H1 (cell line): ENCODE data around the gene MEF2A. TPM values are rescaled to one million over a fixed set of nuclear protein-coding genes. Genes with fewer than 3 reads are reported as not detected.

Source experiments
- CTCF ChIA-PET: fragments of 300-600 bp; sonication (Branson Sonifier 250); formaldehyde crosslinking; loops from one replicate; lab custom pipeline; 2021; ENCODE audit not compliant: partially characterized antibody; lab: Charles Lee
- POLR2A ChIA-PET: fragments of 300-600 bp; sonication (Branson Sonifier 250); formaldehyde crosslinking; loops from one replicate; lab custom pipeline; 2021; ENCODE audit warnings: inconsistent platforms; ENCODE audit not compliant: partially characterized antibody; lab: Charles Lee
- DNase-seq, 2 experiments: peaks; one replicate each; pipeline versions ENCODE4 v3.0.0 to v3.0.0-alpha.2; 2010 to 2022; ENCODE audit warnings: low spot score in 2 of 2, low read depth in 1 of 2, mixed read lengths in 1 of 2
- FAIRE-seq: peaks from 2 replicates; lab custom pipeline; 2011; peaks lifted over from hg19 to GRCh38; lab: Jason Lieb, UNC
- H2AFZ ChIP-seq: 2 replicates; pipeline ENCODE4 v1.8.1; 2012; ENCODE audit warnings: low read length, inconsistent platforms
- H2AK5ac ChIP-seq: 2 replicates; pipeline ENCODE4 v1.6.1; 2013; ENCODE audit warnings: low read depth, low read length
- H2BK120ac ChIP-seq: replicated peaks from 2 replicates; pipeline ENCODE3; 2013; ENCODE audit warnings: low read depth, low read length, inconsistent platforms
- H2BK12ac ChIP-seq: 2 replicates; pipeline ENCODE4 v1.6.1; 2013; ENCODE audit warnings: low read depth, low read length
- H2BK15ac ChIP-seq: 2 replicates; pipeline ENCODE4 v1.6.1; 2013; ENCODE audit warnings: low read length
- H2BK20ac ChIP-seq: 2 replicates; pipeline ENCODE4 v1.6.1; 2013; ENCODE audit warnings: low read length
- H2BK5ac ChIP-seq: 2 replicates; pipeline ENCODE4 v1.6.1; 2013; ENCODE audit warnings: low read depth, low read length
- H3K14ac ChIP-seq: 2 replicates; pipeline ENCODE4 v1.6.1; 2013; ENCODE audit warnings: inconsistent platforms; ENCODE audit not compliant: insufficient read length
- H3K18ac ChIP-seq: 2 replicates; pipeline ENCODE4 v1.6.1; 2013; ENCODE audit warnings: low read length; ENCODE audit errors: extremely low read depth
- H3K23ac ChIP-seq: 2 replicates; pipeline ENCODE4 v1.6.1; 2013; ENCODE audit warnings: inconsistent platforms; ENCODE audit not compliant: insufficient read length
- H3K23me2 ChIP-seq: 2 replicates; pipeline ENCODE4 v1.6.1; 2013; ENCODE audit warnings: low read depth, low read length
- H3K27ac ChIP-seq: 2 replicates; pipeline ENCODE4 v1.6.1; 2011; ENCODE audit warnings: low read depth, low read length, inconsistent platforms
- H3K27me3 ChIP-seq, 4 experiments: replicated peaks in 1 of 4; 1 replicate in 1 of 4; 2 replicates in 3 of 4; pipeline versions ENCODE4 v1.6.1 to v1.8.1; 2011 to 2013; ENCODE audit warnings: low read length in 3 of 4, mild to moderate bottlenecking in 3 of 4, inconsistent platforms in 2 of 4, mixed read lengths in 2 of 4, moderate library complexity in 1 of 4; ENCODE audit not compliant: control insufficient read depth in 3 of 4, insufficient read depth in 3 of 4; ENCODE audit errors: extremely low read depth in 1 of 4
- H3K36me3 ChIP-seq, 4 experiments: 2 replicates each; pipeline versions ENCODE4 v1.6.1 to v1.8.1; 2011 to 2013; ENCODE audit warnings: mild to moderate bottlenecking in 4 of 4, low read length in 3 of 4, moderate library complexity in 2 of 4, control low read depth in 1 of 4, inconsistent platforms in 1 of 4; ENCODE audit not compliant: insufficient read depth in 4 of 4, control insufficient read depth in 2 of 4
- H3K4ac ChIP-seq: replicated peaks from 2 replicates; pipeline ENCODE3; 2013; ENCODE audit warnings: low read length, low read depth, mixed read lengths, inconsistent platforms; ENCODE audit not compliant: insufficient read length
- H3K4me1 ChIP-seq, 4 experiments: replicated peaks in 1 of 4; 1 replicate in 1 of 4; 2 replicates in 3 of 4; pipeline versions ENCODE4 v1.6.1 to v1.8.1; 2011 to 2013; ENCODE audit warnings: low read length in 3 of 4, inconsistent platforms in 2 of 4, mixed read lengths in 1 of 4; ENCODE audit not compliant: insufficient read depth in 4 of 4, control insufficient read depth in 3 of 4
- H3K4me2 ChIP-seq, 2 experiments: 2 replicates each; pipeline versions ENCODE4 v1.6.1 to v1.8.1; 2011 to 2013; ENCODE audit warnings: low read depth in 2 of 2, low read length in 2 of 2, control low read depth in 1 of 2, inconsistent platforms in 1 of 2, mild to moderate bottlenecking in 1 of 2; ENCODE audit not compliant: insufficient read depth in 1 of 2
- H3K4me3 ChIP-seq, 4 experiments: fragments of 200-600, 300-600 bp in 1 of 4; sonication (generic), shearing (Covaris generic), sonication (Bioruptor Twin) in 1 of 4; 2 replicates each; pipeline versions ENCODE4 v1.5.1 to v1.8.1; 2011 to 2016; ENCODE audit warnings: low read length in 4 of 4, low read depth in 3 of 4, control low read depth in 2 of 4, inconsistent platforms in 2 of 4, mild to moderate bottlenecking in 2 of 4, mixed read lengths in 1 of 4, moderate library complexity in 1 of 4; ENCODE audit not compliant: insufficient read depth in 2 of 4; ENCODE audit errors: extremely low read depth in 1 of 4
- H3K56ac ChIP-seq: replicated peaks from 2 replicates; pipeline ENCODE3; 2013; ENCODE audit warnings: low read depth, mild to moderate bottlenecking, mixed read lengths, low read length, inconsistent platforms; ENCODE audit not compliant: insufficient read length
- H3K79me1 ChIP-seq: 2 replicates; pipeline ENCODE4 v1.6.1; 2013; ENCODE audit warnings: low read depth, low read length, control low read depth
- H3K79me2 ChIP-seq, 2 experiments: 2 replicates each; pipeline versions ENCODE4 v1.6.1 to v1.8.1; 2012 to 2013; ENCODE audit warnings: low read length in 2 of 2, mild to moderate bottlenecking in 2 of 2, inconsistent platforms in 1 of 2; ENCODE audit not compliant: insufficient read depth in 2 of 2, control insufficient read depth in 1 of 2
- H3K9ac ChIP-seq, 4 experiments: replicated peaks in 1 of 4; 1 replicate in 1 of 4; 2 replicates in 3 of 4; pipeline versions ENCODE4 v1.6.1 to v1.8.1; 2011 to 2013; ENCODE audit warnings: low read depth in 3 of 4, low read length in 3 of 4, control low read depth in 2 of 4, mild to moderate bottlenecking in 2 of 4, moderate library complexity in 2 of 4, inconsistent platforms in 1 of 4; ENCODE audit errors: extremely low read depth in 1 of 4
- H3K9me3 ChIP-seq, 2 experiments: 2 replicates each; pipeline versions ENCODE4 v1.6.1 to v1.8.1; 2012 to 2013; ENCODE audit warnings: mild to moderate bottlenecking in 2 of 2, moderate library complexity in 2 of 2, control low read depth in 1 of 2, inconsistent platforms in 1 of 2, low read depth in 1 of 2, low read length in 1 of 2, mixed read lengths in 1 of 2; ENCODE audit not compliant: insufficient read depth in 2 of 2
- H4K20me1 ChIP-seq, 2 experiments: replicated peaks in 1 of 2; 2 replicates each; pipeline versions ENCODE3 to v1.8.1; 2011 to 2013; ENCODE audit warnings: inconsistent platforms in 2 of 2, low read length in 2 of 2, mild to moderate bottlenecking in 1 of 2; ENCODE audit not compliant: insufficient read depth in 2 of 2, control insufficient read depth in 1 of 2
- H4K5ac ChIP-seq: 2 replicates; pipeline ENCODE4 v1.6.1; 2013; ENCODE audit warnings: low read length, low read depth, mixed read lengths, inconsistent platforms; ENCODE audit not compliant: insufficient read length
- H4K8ac ChIP-seq: 2 replicates; pipeline ENCODE4 v1.8.0; 2013; ENCODE audit warnings: mild to moderate bottlenecking, moderate library complexity, low read length, inconsistent platforms; ENCODE audit not compliant: insufficient read depth; ENCODE audit errors: extremely low read depth
- H4K91ac ChIP-seq: replicated peaks from 2 replicates; pipeline ENCODE3; 2013; ENCODE audit warnings: low read length, mixed read lengths, inconsistent platforms; ENCODE audit not compliant: insufficient read length
- ASH2L ChIP-seq: fragments of 200-600, 300-600 bp; sonication (generic); IDR thresholded peaks from one replicate; pipeline ENCODE4 v1.7.1; 2017; ENCODE audit warnings: low read length
- CBX8 ChIP-seq: fragments of 300-800, 300-1000 bp; sonication (generic); IDR thresholded peaks from 2 replicates; pipeline ENCODE4 v1.7.1; 2016; ENCODE audit warnings: low read depth, low read length, borderline replicate concordance
- CTCF ChIP-seq, 3 experiments: IDR thresholded peaks; 1 replicate in 2 of 3; 2 replicates in 1 of 3; pipeline versions ENCODE4 v1.5.1 to v1.6.1; 2011; ENCODE audit warnings: low read length in 3 of 3, mild to moderate bottlenecking in 3 of 3, inconsistent platforms in 2 of 3, low read depth in 1 of 3, moderate library complexity in 1 of 3; ENCODE audit not compliant: insufficient read depth in 1 of 3; ENCODE audit errors: control extremely low read depth in 1 of 3
- E2F6 ChIP-seq: IDR thresholded peaks from 2 replicates; pipeline ENCODE4 v1.6.1; 2012; ENCODE audit warnings: inconsistent platforms
- KDM4A ChIP-seq: IDR thresholded peaks from one replicate; pipeline ENCODE4 v1.7.1; 2012; ENCODE audit warnings: low read depth, mild to moderate bottlenecking, moderate library complexity, low read length, inconsistent platforms; ENCODE audit not compliant: severe bottlenecking
- MAFK ChIP-seq: IDR thresholded peaks from 2 replicates; pipeline ENCODE4 v1.6.1; 2012; ENCODE audit warnings: low read depth, mild to moderate bottlenecking, improper control_type of control experiment, low read length
- RAD21 ChIP-seq, 2 experiments: IDR thresholded peaks in 1 of 2; conservative IDR thresholded peaks in 1 of 2; 2 replicates each; pipeline ENCODE4 v1.6.1; 2011; ENCODE audit warnings: low read depth in 2 of 2, low read length in 2 of 2, improper control_type of control experiment in 1 of 2, inconsistent platforms in 1 of 2, mild to moderate bottlenecking in 1 of 2, moderate library complexity in 1 of 2
- RFX5 ChIP-seq: IDR thresholded peaks from 2 replicates; pipeline ENCODE4 v1.6.1; 2011; ENCODE audit warnings: low read depth, low read length, improper control_type of control experiment, borderline replicate concordance
- TCF12 ChIP-seq: IDR thresholded peaks from 2 replicates; pipeline ENCODE4 v1.6.1; 2011; ENCODE audit warnings: low read depth, mild to moderate bottlenecking, low read length
- WGBS, 2 experiments: shearing (Covaris generic) in 1 of 2; methylation state at CpG; one replicate each; pipeline versions ENCODE4 v1.1.6 to v1.1.7; 2013 to 2015; ENCODE audit warnings: low lambda C conversion rate in 2 of 2, mixed read lengths in 2 of 2, inconsistent platforms in 1 of 2, low coverage in 1 of 2, missing lambda C conversion rate in 1 of 2; ENCODE audit not compliant: insufficient replicate concordance in 2 of 2, insufficient coverage in 1 of 2, insufficient read length in 1 of 2; ENCODE audit errors: extremely low coverage in 1 of 2, missing lambda C conversion rate in 1 of 2; 5-methylcytosine and 5-hydroxymethylcytosine counted together
- polyA plus RNA-seq, 7 experiments: library from polyadenylated mRNA; depleted of rRNA in 3 of 7; stranded (reverse) in 5 of 7; unstranded in 2 of 7; fragments of >200 nt in 5 of 7; fragments of 200-250 nt in 2 of 7; gene quantifications; 1 replicate in 5 of 7; 2 replicates in 1 of 7; 4 replicates in 1 of 7; pipeline versions ENCODE4 v1.2.1 to v1.2.3, GENCODE V29; 2011 to 2013; ENCODE audit warnings: missing spikeins in 2 of 7, mixed read lengths in 2 of 7
- total RNA-seq: library from RNA; stranded (reverse); fragmentation: NEBNext Ultra II Directional; extraction: Animal tissue kit (Norgen Biotek cat#: 25700); gene quantifications from 2 replicates; pipeline ENCODE4 v1.2.1, GENCODE V29; 2021

Gene MEF2A
- total and polyA plus RNA-seq, 2 of the 8 experiments (the other 6 are each of a cell fraction or from before 2014, with no cell fraction given), result 15.6 to 22.5 TPM

GRCh38 chr15:99546441-99547100 is 19.2 kb upstream of the MEF2A start:
- H2BK12ac ChIP-seq, result no peak overlapping the region
- no peak overlapping the region for H2BK5ac ChIP-seq
- no peak overlapping the region for H3K9ac ChIP-seq
- no peaks in the 10 kb centered on the region for H3K36me3 ChIP-seq
- no peak overlapping the region for H2AK5ac ChIP-seq
- 92% methylated on average over 4 of the region's 4 CpGs; no CpG with 5 or more reads in 1 of the 2 experiments for WGBS, 2 experiments
- no peaks in the 10 kb centered on the region for H3K79me2 ChIP-seq
- H3K23me2 ChIP-seq, result no peaks in the 10 kb centered on the region
- H3K4me3 ChIP-seq, result no peak overlapping the region
- H3K27ac ChIP-seq, result no peak overlapping the region
- no peak for DNase-seq
- 0 out of 2 replicates have a peak overlapping the region, but pooled peaks have one; percentile 3 for H4K8ac ChIP-seq
- no peaks in the 10 kb centered on the region for H3K9me3 ChIP-seq
- POLR2A ChIA-PET, result interaction anchor here (1.4 kb wide), 1 partner anchor 19 kb away, joined by 3 read pairs; the partner anchor contains the start of gene MEF2A
- no peak overlapping the region for H2AFZ ChIP-seq
- H2BK20ac ChIP-seq, result no peak overlapping the region
- H3K4me2 ChIP-seq, result no peak overlapping the region
- no peak overlapping the region for H3K4ac ChIP-seq
- H3K14ac ChIP-seq, result no peak overlapping the region
- no peak overlapping the region for H4K5ac ChIP-seq
- CTCF ChIA-PET, result interaction anchor here (0.6 to 1.3 kb wide), 3 partner anchors 45 to 274 kb away, joined by 3 read pairs; no protein-coding TSS in a partner anchor
- H3K18ac ChIP-seq, result no peak overlapping the region
- H3K27me3 ChIP-seq, result no peaks in the 10 kb centered on the region
- no peak overlapping the region for H2BK15ac ChIP-seq
- no peaks in the 10 kb centered on the region for H3K4me1 ChIP-seq
- H3K56ac ChIP-seq, result no peak overlapping the region
- no peaks in the 10 kb centered on the region; the same call in 1 of the 2 replicates for H3K79me1 ChIP-seq
- H4K20me1 ChIP-seq, result no peaks in the 10 kb centered on the region
- FAIRE-seq, result no peak
- H4K91ac ChIP-seq, result no peak overlapping the region
- no peak overlapping the region for H2BK120ac ChIP-seq
- H3K23ac ChIP-seq, result no peak overlapping the region
- TF ChIP-seq RAD21 (IDR thresholded peaks at IDR 0.05 in 1 of 2, conservative IDR thresholded peaks at IDR 0.05 in 1 of 2; ENCODE audit: low read depth in 2 of 2, low read length in 2 of 2), result no peak
- no peak for TF ChIP-seq TCF12
- TF ChIP-seq MAFK, result no peak
- no peak for TF ChIP-seq KDM4A
- TF ChIP-seq E2F6, result no peak
- no peak for TF ChIP-seq RFX5
- no peak for TF ChIP-seq CTCF (IDR thresholded peaks at IDR 0.05; ENCODE audit: control extremely low read depth in 1 of 3, insufficient read depth in 1 of 3, low read depth in 1 of 3, low read length in 3 of 3)
- TF ChIP-seq ASH2L, result no peak
- TF ChIP-seq CBX8, result no peak
